GM21515 (cell line): ENCODE measurements around the gene TPSD1.

Source experiments
- ATAC-seq: cut with Tn5 transposase; IDR thresholded peaks from one replicate; pipeline ENCODE4 v1.9.1; 2021; ENCODE audit not compliant: unreplicated experiment

TPSD1 gene

DNA sequence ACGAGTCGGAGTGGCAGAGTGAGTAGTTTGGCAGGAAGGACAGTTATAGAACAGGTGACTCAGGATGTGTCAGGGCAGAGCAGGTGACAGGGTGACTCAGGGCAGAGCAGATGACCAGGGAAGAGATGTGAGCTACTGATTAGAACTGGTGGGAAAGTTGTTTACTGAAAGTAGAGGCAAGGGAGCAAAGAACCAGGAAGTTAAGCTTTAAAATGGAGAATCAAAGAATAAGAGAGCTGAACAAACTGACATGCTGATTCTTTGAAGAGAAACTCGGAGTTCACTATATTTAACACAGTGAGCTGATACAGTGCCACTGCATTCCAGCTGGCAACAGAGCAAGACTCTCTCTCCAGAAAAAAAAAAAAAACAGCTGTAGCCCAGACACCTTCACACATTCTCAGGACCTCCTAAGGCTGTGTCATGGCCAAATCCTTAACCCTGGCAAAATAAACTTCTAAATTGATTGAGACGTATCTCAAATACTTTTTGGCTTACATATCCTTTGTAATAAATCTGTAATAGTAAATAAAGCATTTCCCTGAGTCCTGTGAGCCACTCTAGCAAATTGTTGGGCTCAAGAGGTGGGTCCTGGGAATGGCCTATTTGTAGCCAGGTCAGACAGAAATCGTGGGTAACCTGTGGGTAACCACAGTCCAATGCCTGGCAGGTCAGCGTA is 41.3 kb downstream of the TPSD1 start:
- no peak for ATAC-seq

DNA sequence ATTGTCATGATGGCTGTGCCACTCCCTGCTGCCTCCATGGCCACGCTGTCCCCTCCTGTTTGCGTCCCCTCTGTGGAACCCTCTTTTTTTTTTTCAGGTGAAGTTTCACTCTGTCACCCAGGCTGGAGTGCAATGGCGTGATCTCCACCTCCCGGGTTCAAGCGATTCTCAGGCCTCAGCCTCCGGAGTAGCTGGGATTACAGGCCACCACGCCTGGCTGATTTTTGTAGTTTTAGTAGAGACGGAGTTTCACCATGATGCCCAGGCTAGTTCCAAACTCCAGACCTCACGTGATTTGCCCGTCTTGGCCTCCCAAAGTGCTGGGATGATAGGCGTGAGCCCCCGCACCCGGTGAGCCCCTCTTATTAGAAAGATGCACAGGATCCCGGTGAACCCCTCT is 42.5 kb downstream of the TPSD1 start:
- ATAC-seq: no peak

DNA sequence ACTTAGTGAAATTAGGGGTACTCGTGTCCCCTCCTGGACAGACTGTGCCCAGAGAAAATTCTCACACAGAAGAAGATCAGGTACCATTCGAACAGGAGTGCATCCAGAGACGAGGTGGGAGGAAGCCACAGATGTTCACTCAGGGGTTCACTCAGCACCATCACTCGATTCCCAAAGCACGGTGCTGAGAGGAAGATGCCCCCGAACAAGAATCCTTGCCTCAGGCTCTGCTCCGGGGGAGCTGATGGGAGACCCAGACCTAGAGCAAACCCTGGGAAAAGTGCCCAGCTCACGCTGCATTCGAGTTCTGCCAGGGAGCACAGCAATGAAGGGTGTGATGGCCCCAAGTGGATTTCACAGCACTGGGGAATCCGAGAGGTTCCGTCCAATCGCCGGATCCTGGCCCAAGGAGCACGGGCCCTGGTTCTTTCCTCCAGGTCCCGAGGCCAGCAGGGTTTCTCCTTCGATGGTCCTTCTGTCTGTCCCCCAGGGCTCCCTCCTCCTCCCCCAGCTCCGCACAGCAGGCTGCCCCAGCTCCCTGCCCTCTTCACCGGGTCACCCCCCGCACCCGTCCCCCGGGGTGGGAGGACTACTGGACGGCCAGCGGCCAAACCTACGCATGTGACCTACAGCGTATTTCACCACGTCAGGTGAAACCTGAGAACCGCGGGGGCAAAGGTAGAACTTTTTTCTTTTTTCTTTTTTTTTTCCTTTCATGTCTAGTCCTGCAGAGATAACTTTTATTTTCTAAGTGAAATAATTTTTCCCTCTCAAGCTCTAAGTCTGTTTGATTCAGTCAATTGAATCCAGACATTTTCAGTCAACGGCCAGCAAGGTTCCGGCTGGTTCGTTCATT is 43.4 kb downstream of the TPSD1 start:
- no peak for ATAC-seq

GRCh38 chr16:1299868-1300203 is 44.0 kb downstream of the TPSD1 start:
- ATAC-seq: no peak

GRCh38 chr16:1300664-1301476 is 45.0 kb downstream of the TPSD1 start:
- ATAC-seq: no peak

GRCh38 chr16:1301562-1301961 is 45.7 kb downstream of the TPSD1 start:
- ATAC-seq: no peak

- ATAC-seq: no peak
Measured at GRCh38 chr16:1305823-1306222, 50.0 kb downstream of the TPSD1 start.

DNA sequence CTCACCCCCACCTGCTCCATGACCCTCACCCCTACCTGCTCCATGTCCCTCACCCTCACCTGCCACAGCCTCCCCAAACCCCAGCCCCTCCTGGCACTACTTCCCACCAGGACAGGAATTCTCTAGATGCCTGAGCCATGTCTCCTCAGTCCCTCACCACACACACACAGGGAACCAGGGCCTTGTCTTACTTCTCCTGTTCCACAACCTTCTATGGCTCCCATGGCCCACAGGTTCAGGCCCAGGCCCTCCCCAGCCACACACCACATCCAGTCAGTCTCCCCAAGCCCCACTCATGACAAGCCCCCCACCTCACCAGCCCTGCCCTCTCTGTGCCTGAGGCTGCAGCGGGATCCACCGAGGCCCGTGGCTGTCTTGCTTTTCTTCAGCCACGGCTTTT is 50.5 kb downstream of the TPSD1 start:
- no peak for ATAC-seq

GRCh38 chr16:1308036-1308976 is 52.4 kb downstream of the TPSD1 start:
- no peak for ATAC-seq
